Panc1 (cell line): ENCODE results near the gene GALT. TPM values are rescaled to one million over a fixed set of nuclear protein-coding genes. Genes with fewer than 3 reads are reported as not detected.

ENCODE experiments used
- ATAC-seq: fragments of 200-7000 bp; cut with Tn5 transposase; 2 replicates; pipeline ENCODE4 v1.9.1; 2020; ENCODE audit warnings: mild to moderate bottlenecking, moderate library complexity
- BruUV-seq: library from RNA; stranded (reverse); fragments of 400-500 nt; replicated peaks from 2 replicates; lab custom pipeline; 2021; lab: Mats Ljungman, UMichigan
- CTCF ChIA-PET: fragments of 300-600 bp; sonication (Branson Sonifier 250); formaldehyde crosslinking; loops from one replicate; lab custom pipeline; 2022; ENCODE audit warnings: antibody characterized with exemption; lab: Charles Lee
- POLR2A ChIA-PET: fragments of 300-600 bp; sonication (Branson Sonifier 250); formaldehyde crosslinking; loops from one replicate; lab custom pipeline; 2022; ENCODE audit warnings: antibody characterized with exemption; lab: Charles Lee
- DNase-seq: peaks from one replicate; pipeline ENCODE4 v3.0.0-alpha.2; 2010; ENCODE audit warnings: low read depth, low spot score
- H3K27ac ChIP-seq: 2 replicates; pipeline ENCODE4 v1.5.1; 2011; ENCODE audit warnings: mild to moderate bottlenecking, low read length, inconsistent platforms
- H3K27me3 ChIP-seq: fragments of 200-500 bp; sonication (Bioruptor generic); 2 replicates; pipeline ENCODE4 v1.6.0; 2014; ENCODE audit warnings: low read length, inconsistent platforms; ENCODE audit not compliant: control insufficient read depth, insufficient read depth
- H3K36me3 ChIP-seq: fragments of 200-500 bp; sonication (Bioruptor generic); 2 replicates; pipeline ENCODE4 v1.5.1; 2014; ENCODE audit warnings: inconsistent platforms, mild to moderate bottlenecking, low read length, moderate library complexity; ENCODE audit not compliant: control insufficient read depth, insufficient read depth
- H3K4me1 ChIP-seq: 2 replicates; pipeline ENCODE4 v1.5.1; 2011; ENCODE audit warnings: inconsistent platforms, mild to moderate bottlenecking, low read length, moderate library complexity; ENCODE audit not compliant: control insufficient read depth, insufficient read depth
- H3K4me3 ChIP-seq, 2 experiments: 2 replicates each; pipeline ENCODE4 v1.5.1; 2011 to 2012; ENCODE audit warnings: low read depth in 2 of 2, low read length in 2 of 2, mild to moderate bottlenecking in 2 of 2, inconsistent platforms in 1 of 2, moderate library complexity in 1 of 2
- H3K9me3 ChIP-seq: fragments of 200-500 bp; sonication (Bioruptor generic); 2 replicates; pipeline ENCODE4 v1.5.1; 2014; ENCODE audit warnings: low read depth, mild to moderate bottlenecking, inconsistent platforms, low read length, moderate library complexity; ENCODE audit not compliant: control insufficient read depth, insufficient read depth
- CTCF ChIP-seq: fragments of 450-650 bp; IDR thresholded peaks from 2 replicates; pipeline ENCODE4 v1.5.1; 2017; ENCODE audit warnings: mild to moderate bottlenecking
- POLR2AphosphoS5 ChIP-seq: IDR thresholded peaks from 2 replicates; pipeline ENCODE4 v1.6.1; 2012; ENCODE audit warnings: mild to moderate bottlenecking, low read depth, low read length, moderate library complexity
- SIN3A ChIP-seq: IDR thresholded peaks from 2 replicates; pipeline ENCODE4 v1.6.1; 2012; ENCODE audit warnings: low read depth, mild to moderate bottlenecking, low read length, moderate library complexity, borderline replicate concordance; ENCODE audit not compliant: insufficient read depth
- TCF7L2 ChIP-seq: IDR thresholded peaks from 2 replicates; pipeline ENCODE4 v1.6.1; 2011; ENCODE audit warnings: mild to moderate bottlenecking, low read depth, low read length, inconsistent platforms
- in situ Hi-C: cut with HindIII; loops from 2 replicates; pipeline ENCODE4 v1.10.0; 2016; ENCODE audit warnings: low sequenced_read_pairs, low pct_unique_long_range_greater_than_20kb
- intact Hi-C: fragments of 100-400 bp; cut with micrococcal nuclease; formaldehyde crosslinking; loops from one replicate; pipeline ENCODE4 v1.10.0; 2022; ENCODE audit not compliant: unreplicated experiment
- total RNA-seq: library from RNA; stranded (reverse); gene quantifications from one replicate; pipeline ENCODE4 v1.2.1, GENCODE V29; 2021; ENCODE audit not compliant: unreplicated experiment
- TF ChIP-seq, protein P1 (sequence below), 2 experiments: IDR thresholded peaks; 2 replicates each; pipeline ENCODE4 v1.6.1; 2011 to 2012; ENCODE audit warnings: low read depth in 2 of 2, control low read depth in 1 of 2, low read length in 1 of 2, mild to moderate bottlenecking in 1 of 2, moderate library complexity in 1 of 2; ENCODE audit not compliant: insufficient read depth in 1 of 2

The GALT gene
- total RNA-seq, 1 experiment from 2014 or later, result 42.5 TPM

DNA sequence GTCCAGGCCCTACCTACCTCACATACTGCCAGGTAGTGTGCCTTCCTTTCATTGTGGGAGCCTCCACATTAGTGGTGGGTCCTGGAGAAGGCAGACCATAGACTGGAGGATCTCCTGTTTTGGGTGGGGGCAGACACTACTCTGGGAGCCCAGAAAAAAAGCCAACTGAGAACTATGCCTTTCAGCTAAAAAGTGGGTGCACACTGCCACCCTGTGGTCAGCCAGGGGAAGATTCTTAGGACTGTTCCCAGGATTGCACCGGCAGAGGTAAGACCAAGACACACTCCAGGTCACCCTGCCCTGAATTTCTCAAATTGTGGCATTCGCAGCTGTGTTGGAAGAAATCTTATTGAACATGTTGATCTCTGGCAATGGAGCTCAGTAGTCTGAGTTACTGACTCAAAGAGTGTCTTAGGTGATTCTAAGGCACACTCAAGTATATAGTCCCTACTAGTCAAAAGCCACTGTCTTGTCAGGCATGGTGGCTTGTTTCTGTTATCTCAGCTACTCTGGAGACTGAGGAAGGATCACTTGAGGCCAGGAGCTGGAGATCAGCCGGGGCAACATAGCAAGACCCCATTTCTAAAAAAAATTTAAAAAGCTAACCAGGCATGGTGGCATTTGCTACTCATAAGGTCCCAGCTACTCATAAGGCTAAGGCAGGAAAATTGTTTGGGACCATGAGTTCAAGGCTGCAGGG lies 12.5 kb upstream of the GALT start:
- H3K36me3 ChIP-seq, result no peaks in the 10 kb centered on the region
- H3K4me3 ChIP-seq, result no peak overlapping the region
- intact Hi-C loops, result loop anchor here (1.0 kb wide), 1 partner anchor 21 kb away; no protein-coding TSS in a partner anchor
- in situ Hi-C loops, result no loop called here
- DNase-seq (peak; percentile 65), ATAC-seq (peak; percentile 55)
- TF ChIP-seq CTCF (peak; percentile 95), SIN3A (no peak)
- H3K27ac ChIP-seq, result no peak overlapping the region
- peaks cover 6% of the 10 kb centered on the region for H3K27me3 ChIP-seq
- ChIA-PET POLR2A (interaction anchor here (0.6 to 0.7 kb wide), 4 partner anchors 14 to 523 kb away, joined by 3 to 11 read pairs (median 7); partner anchors contain the start of gene DCTN3), CTCF (interaction anchor here (0.5 to 1.8 kb wide), 8 partner anchors 11 to 450 kb away, joined by 3 to 8 read pairs (median 6); partner anchors contain the start of gene RPP25L)
- H3K4me1 ChIP-seq, result peaks cover 13% of the 10 kb centered on the region
- H3K9me3 ChIP-seq, result no peaks in the 10 kb centered on the region
- BruUV-seq, result no TSS peak

DNA sequence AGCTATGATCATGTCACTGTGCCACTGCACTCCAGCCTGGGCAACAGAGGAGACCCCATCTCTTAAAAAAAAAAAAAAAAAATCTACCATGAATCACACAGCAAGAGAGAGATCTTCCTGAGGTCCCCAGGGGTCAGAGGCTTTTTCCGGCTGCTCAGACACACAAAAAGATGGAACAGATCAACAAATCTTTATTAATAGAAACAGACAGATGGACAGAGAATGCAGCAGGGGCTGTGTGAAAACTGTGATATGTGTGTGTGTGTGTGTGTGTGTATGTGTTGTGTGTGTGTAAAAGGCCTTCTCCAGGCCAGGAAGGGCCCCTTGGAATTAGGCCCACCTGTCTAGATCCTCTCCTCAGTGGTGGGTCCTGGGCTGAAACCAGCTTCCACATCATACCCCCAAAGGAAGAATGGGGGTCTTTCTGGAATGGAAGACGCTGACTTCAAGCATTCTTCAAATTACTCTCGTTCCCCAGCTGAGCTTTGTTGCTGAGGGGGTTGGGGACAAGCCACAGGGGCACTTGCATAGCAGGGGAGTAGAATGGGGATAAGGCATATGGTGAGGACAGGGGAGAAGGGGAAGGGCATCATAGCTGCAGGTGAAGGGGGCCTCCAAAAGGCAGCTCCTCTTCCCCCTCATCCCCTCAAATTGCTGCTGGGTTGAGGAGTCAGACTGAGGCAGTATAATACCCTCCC lies 11.8 kb upstream of the GALT start:
- TF ChIP-seq SIN3A (no peak), POLR2AphosphoS5 (0 out of 2 replicates have a peak, but pooled peaks have one; percentile 23), CTCF (no peak), TCF7L2 (no peak)
- TF ChIP-seq, protein P1, sequence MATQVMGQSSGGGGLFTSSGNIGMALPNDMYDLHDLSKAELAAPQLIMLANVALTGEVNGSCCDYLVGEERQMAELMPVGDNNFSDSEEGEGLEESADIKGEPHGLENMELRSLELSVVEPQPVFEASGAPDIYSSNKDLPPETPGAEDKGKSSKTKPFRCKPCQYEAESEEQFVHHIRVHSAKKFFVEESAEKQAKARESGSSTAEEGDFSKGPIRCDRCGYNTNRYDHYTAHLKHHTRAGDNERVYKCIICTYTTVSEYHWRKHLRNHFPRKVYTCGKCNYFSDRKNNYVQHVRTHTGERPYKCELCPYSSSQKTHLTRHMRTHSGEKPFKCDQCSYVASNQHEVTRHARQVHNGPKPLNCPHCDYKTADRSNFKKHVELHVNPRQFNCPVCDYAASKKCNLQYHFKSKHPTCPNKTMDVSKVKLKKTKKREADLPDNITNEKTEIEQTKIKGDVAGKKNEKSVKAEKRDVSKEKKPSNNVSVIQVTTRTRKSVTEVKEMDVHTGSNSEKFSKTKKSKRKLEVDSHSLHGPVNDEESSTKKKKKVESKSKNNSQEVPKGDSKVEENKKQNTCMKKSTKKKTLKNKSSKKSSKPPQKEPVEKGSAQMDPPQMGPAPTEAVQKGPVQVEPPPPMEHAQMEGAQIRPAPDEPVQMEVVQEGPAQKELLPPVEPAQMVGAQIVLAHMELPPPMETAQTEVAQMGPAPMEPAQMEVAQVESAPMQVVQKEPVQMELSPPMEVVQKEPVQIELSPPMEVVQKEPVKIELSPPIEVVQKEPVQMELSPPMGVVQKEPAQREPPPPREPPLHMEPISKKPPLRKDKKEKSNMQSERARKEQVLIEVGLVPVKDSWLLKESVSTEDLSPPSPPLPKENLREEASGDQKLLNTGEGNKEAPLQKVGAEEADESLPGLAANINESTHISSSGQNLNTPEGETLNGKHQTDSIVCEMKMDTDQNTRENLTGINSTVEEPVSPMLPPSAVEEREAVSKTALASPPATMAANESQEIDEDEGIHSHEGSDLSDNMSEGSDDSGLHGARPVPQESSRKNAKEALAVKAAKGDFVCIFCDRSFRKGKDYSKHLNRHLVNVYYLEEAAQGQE (IDR thresholded peaks at IDR 0.05; ENCODE audit: insufficient read depth in 1 of 2, low read depth in 2 of 2, low read length in 1 of 2), result no peak
- no peaks in the 10 kb centered on the region; the same call in 1 of the 2 replicates for H3K27me3 ChIP-seq
- H3K9me3 ChIP-seq, result no peaks in the 10 kb centered on the region
- H3K4me1 ChIP-seq, result peaks cover 13% of the 10 kb centered on the region
- intact Hi-C loops (loop anchor here (1.0 kb wide), 1 partner anchor 21 kb away; no protein-coding TSS in a partner anchor), in situ Hi-C loops (no loop called here)
- H3K36me3 ChIP-seq, result no peaks in the 10 kb centered on the region
- POLR2A ChIA-PET, result interaction anchor here (0.6 to 0.7 kb wide), 3 partner anchors 15 to 523 kb away, joined by 6 to 11 read pairs (median 8); partner anchors contain the start of gene DCTN3
- CTCF ChIA-PET, result interaction anchor here (1.0 to 1.8 kb wide), 6 partner anchors 15 to 31 kb away, joined by 3 to 8 read pairs (median 6); partner anchors contain the start of gene RPP25L
- ATAC-seq, result no peak
- BruUV-seq, result TSS peak; percentile 94
- no peak overlapping the region for H3K27ac ChIP-seq
- H3K4me3 ChIP-seq, result no peak overlapping the region
- DNase-seq, result no peak
